Progenitor cell of endocrine pancreas (in vitro differentiated cells): Measurements from ENCODE around the gene VTI1B. TPM values are rescaled to one million over a fixed set of nuclear protein-coding genes. Genes with fewer than 3 reads are reported as not detected.

Source experiments
- DNase-seq: peaks from one replicate; pipeline ENCODE4 v3.0.0; 2021; ENCODE audit warnings: low spot score; ENCODE audit not compliant: unreplicated experiment
- H3K27ac Mint-ChIP-seq: 2 replicates; pipeline ENCODE4 v1.8.0; 2021; ENCODE audit warnings: mild to moderate bottlenecking, moderate library complexity, mixed read lengths
- H3K27me3 Mint-ChIP-seq: 2 replicates; pipeline ENCODE4 v1.8.0; 2021; ENCODE audit warnings: mixed read lengths
- H3K36me3 Mint-ChIP-seq: 2 replicates; pipeline ENCODE4 v1.8.0; 2022; ENCODE audit warnings: mixed read lengths; ENCODE audit not compliant: insufficient read depth
- H3K4me1 Mint-ChIP-seq: 2 replicates; pipeline ENCODE4 v1.8.0; 2021; ENCODE audit warnings: low read depth, mixed read lengths
- H3K4me3 Mint-ChIP-seq: 2 replicates; pipeline ENCODE4 v1.8.0; 2021; ENCODE audit warnings: low read depth, mild to moderate bottlenecking, moderate library complexity, mixed read lengths
- H3K9me3 Mint-ChIP-seq: 2 replicates; pipeline ENCODE4 v1.8.0; 2021; ENCODE audit warnings: low read depth, mixed read lengths
- CTCF ChIP-seq: fragments of 200-600 bp; sonication (generic); IDR thresholded peaks from one replicate; pipeline ENCODE4 v1.5.0; 2021; ENCODE audit warnings: antibody characterized with exemption, mild to moderate bottlenecking; ENCODE audit not compliant: unreplicated experiment
- total RNA-seq: library from RNA; stranded (reverse); gene quantifications from 2 replicates; pipeline ENCODE4 v1.2.1, GENCODE V29; 2021

The VTI1B gene
- total RNA-seq, 1 donor from 2014 or later, result 99.0 TPM

- no peak for DNase-seq
- no peaks in the 10 kb centered on the region for H3K4me1 Mint-ChIP-seq
- H3K27ac Mint-ChIP-seq, result no peak overlapping the region
- no peaks in the 10 kb centered on the region for H3K9me3 Mint-ChIP-seq
- TF ChIP-seq CTCF, result no peak
- no peak overlapping the region for H3K4me3 Mint-ChIP-seq
- H3K36me3 Mint-ChIP-seq, result peaks cover 7% of the 10 kb centered on the region
- no peaks in the 10 kb centered on the region for H3K27me3 Mint-ChIP-seq
Measured at GRCh38 chr14:67641902-67642749, 32.3 kb downstream of the VTI1B start.

DNA sequence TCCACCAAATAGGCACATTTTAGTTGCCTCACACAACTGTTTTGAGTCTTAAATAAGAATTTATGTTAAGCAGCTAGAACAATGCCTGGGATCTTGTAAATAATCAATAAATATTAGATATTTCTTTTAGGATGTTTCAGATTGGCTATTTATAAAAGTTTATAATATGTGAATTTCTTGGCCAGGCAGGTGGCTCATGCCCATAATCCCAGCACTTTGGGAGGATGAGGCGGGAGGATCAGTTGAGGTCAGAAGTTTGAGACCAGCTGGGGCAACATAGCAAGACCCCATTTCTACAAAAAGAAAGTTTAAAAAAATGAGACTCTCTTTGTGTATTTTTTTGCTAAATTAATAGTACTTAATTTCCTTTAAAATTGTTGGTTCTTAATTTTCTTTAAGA, 33.0 kb downstream of the VTI1B start:
- no peak overlapping the region for H3K27ac Mint-ChIP-seq
- no peak overlapping the region for H3K4me3 Mint-ChIP-seq

GRCh38 chr14:67638642-67639041, 35.8 kb downstream of the VTI1B start:
- no peak for DNase-seq
- Mint-ChIP-seq H3K4me1 (no peaks in the 10 kb centered on the region), H3K27ac (no peak overlapping the region), H3K36me3 (no peaks in the 10 kb centered on the region), H3K27me3 (no peaks in the 10 kb centered on the region), H3K4me3 (no peak overlapping the region), H3K9me3 (no peaks in the 10 kb centered on the region)
- no peak for TF ChIP-seq CTCF

More for the DNA sequence above, 33.0 kb downstream of the VTI1B start:
- no peaks in the 10 kb centered on the region for H3K4me1 Mint-ChIP-seq
- H3K9me3 Mint-ChIP-seq, result no peaks in the 10 kb centered on the region
- DNase-seq, result no peak
- no peaks in the 10 kb centered on the region for H3K27me3 Mint-ChIP-seq
- TF ChIP-seq CTCF, result no peak
- H3K36me3 Mint-ChIP-seq, result peaks cover 2% of the 10 kb centered on the region

DNA sequence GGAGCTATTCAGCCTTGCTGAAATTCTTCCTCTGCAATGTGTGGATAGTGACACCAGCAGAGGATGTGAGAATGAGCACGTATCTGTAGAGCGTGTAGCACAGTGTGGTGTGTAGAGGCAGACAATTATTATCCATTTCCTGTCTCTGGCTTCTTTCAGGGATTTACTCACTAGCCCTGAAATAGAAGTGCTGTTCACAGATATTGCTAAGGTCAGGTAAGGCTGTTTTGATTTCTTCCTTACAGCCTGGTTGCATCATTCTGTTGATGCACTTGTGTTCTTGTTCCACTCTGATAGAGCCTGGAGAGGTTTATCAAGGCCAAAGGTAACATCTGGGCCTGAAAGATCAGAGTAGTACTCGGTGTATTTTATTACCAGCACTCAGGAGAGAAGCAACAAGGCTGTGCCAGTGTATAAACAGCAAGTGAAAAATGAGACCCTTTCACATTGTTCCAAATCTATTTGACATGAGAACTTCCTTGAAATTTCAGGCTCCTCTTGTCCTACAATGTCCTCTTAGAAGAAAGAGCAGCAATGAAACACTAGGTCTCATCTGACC, 38.0 kb downstream of the VTI1B start:
- H3K27ac Mint-ChIP-seq, result no peak overlapping the region
- DNase-seq, result no peak
- no peaks in the 10 kb centered on the region for H3K9me3 Mint-ChIP-seq
- no peaks in the 10 kb centered on the region for H3K27me3 Mint-ChIP-seq
- no peak for TF ChIP-seq CTCF
- no peaks in the 10 kb centered on the region for H3K4me1 Mint-ChIP-seq
- H3K4me3 Mint-ChIP-seq, result no peak overlapping the region
- peaks cover 11% of the 10 kb centered on the region for H3K36me3 Mint-ChIP-seq

GRCh38 chr14:67633451-67634147, 40.8 kb downstream of the VTI1B start:
- DNase-seq, result no peak
- H3K4me1 Mint-ChIP-seq, result no peaks in the 10 kb centered on the region
- no peaks in the 10 kb centered on the region for H3K27me3 Mint-ChIP-seq
- H3K4me3 Mint-ChIP-seq, result no peak overlapping the region
- no peak overlapping the region for H3K27ac Mint-ChIP-seq
- TF ChIP-seq CTCF, result no peak
- H3K9me3 Mint-ChIP-seq, result no peaks in the 10 kb centered on the region
- H3K36me3 Mint-ChIP-seq, result peaks cover 12% of the 10 kb centered on the region
